NCI-H345 treated with DMSO at 0.1 percent for 48 hours (cell line): Measurements from ENCODE around the gene EDN1.

Source experiments
- DNase-seq: peaks from one replicate; lab custom pipeline; 2025; ENCODE audit not compliant: unreplicated experiment; lab: John Stamatoyannopoulos, UW

EDN1 gene

GRCh38 chr6:12289933-12290820 is at the start of gene EDN1:
TSS of gene EDN1 (plus strand) at chr6:12290361. CDS start at chr6:12290630, 269 bp downstream.
- DNase-seq = no peak

GRCh38 chr6:12241493-12242175 is 48.5 kb upstream of the EDN1 start:
- no peak for DNase-seq

GRCh38 chr6:12243169-12243568 is 47.0 kb upstream of the EDN1 start:
- DNase-seq = no peak

GRCh38 chr6:12245360-12245759 is 44.8 kb upstream of the EDN1 start:
- no peak for DNase-seq

- DNase-seq = no peak
Measured at GRCh38 chr6:12245763-12246718, 44.1 kb upstream of the EDN1 start.

- DNase-seq = no peak
Measured at GRCh38 chr6:12246900-12247299, 43.3 kb upstream of the EDN1 start.

GRCh38 chr6:12249541-12250382 is 40.4 kb upstream of the EDN1 start:
- no peak for DNase-seq

- no peak for DNase-seq
Measured at GRCh38 chr6:12250383-12250770, 39.8 kb upstream of the EDN1 start.

GRCh38 chr6:12254210-12254609 is 36.0 kb upstream of the EDN1 start:
- no peak for DNase-seq

- DNase-seq = no peak
Measured at GRCh38 chr6:12258191-12258590, 32.0 kb upstream of the EDN1 start.

GRCh38 chr6:12258591-12259075 is 31.5 kb upstream of the EDN1 start:
- no peak for DNase-seq

- DNase-seq = no peak
Measured at GRCh38 chr6:12260458-12261093, 29.6 kb upstream of the EDN1 start.

- DNase-seq = no peak
Measured at GRCh38 chr6:12261502-12261901, 28.7 kb upstream of the EDN1 start.

- no peak for DNase-seq
Measured at GRCh38 chr6:12262236-12263061, 27.7 kb upstream of the EDN1 start.

- DNase-seq = no peak
Measured at GRCh38 chr6:12263403-12263802, 26.8 kb upstream of the EDN1 start.

GRCh38 chr6:12264671-12265070 is 25.5 kb upstream of the EDN1 start:
- no peak for DNase-seq

GRCh38 chr6:12265296-12265695 is 24.9 kb upstream of the EDN1 start:
- DNase-seq = no peak

- no peak for DNase-seq
Measured at GRCh38 chr6:12265791-12266190, 24.4 kb upstream of the EDN1 start.

- no peak for DNase-seq
Measured at GRCh38 chr6:12266571-12266970, 23.6 kb upstream of the EDN1 start.
